SK-N-SH (cell line): ENCODE measurements around the gene OR10G7. TPM values are rescaled to one million over a fixed set of nuclear protein-coding genes. Genes with fewer than 3 reads are reported as not detected.

Source experiments
- CTCF ChIA-PET: fragments of 300-600, 350-600 bp; formaldehyde crosslinking; extraction: SDS; loops from one replicate; lab custom pipeline; 2021; lab: Yijun Ruan, JAX
- POLR2A ChIA-PET: fragments of 350-600 bp; sonication (Branson Sonifier 250); formaldehyde crosslinking; extraction: SDS; loops from one replicate; lab custom pipeline; 2020; ENCODE audit warnings: antibody characterized with exemption, inconsistent platforms; lab: Yijun Ruan, JAX
- DNase-seq: peaks from one replicate; pipeline ENCODE4 v3.0.0; 2012
- H2AFZ ChIP-seq: fragments of 200-600 bp; sonication (generic); 2 replicates; pipeline ENCODE4 v1.8.1; 2016; ENCODE audit warnings: antibody characterized with exemption, mild to moderate bottlenecking, low read depth
- H3F3A ChIP-seq: fragments of 200-600 bp; sonication (generic); replicated peaks from 2 replicates; pipeline ENCODE3; 2016; ENCODE audit warnings: antibody characterized with exemption, mild to moderate bottlenecking; ENCODE audit not compliant: insufficient read depth
- H3K27ac ChIP-seq, 2 experiments: fragments of 200-500 bp in 1 of 2; fragments of 200-600 bp in 1 of 2; sonication (Bioruptor generic) in 1 of 2; sonication (generic), shearing (Covaris generic) in 1 of 2; 2 replicates each; pipeline versions ENCODE4 v1.5.1 to v1.6.1; 2014 to 2016; ENCODE audit warnings: low read depth in 2 of 2, inconsistent platforms in 1 of 2, low read length in 1 of 2, mild to moderate bottlenecking in 1 of 2, mixed read lengths in 1 of 2
- H3K27me3 ChIP-seq: fragments of 200-600 bp; sonication (generic), shearing (Covaris generic); 2 replicates; pipeline ENCODE4 v1.6.1; 2016; ENCODE audit warnings: mixed run types; ENCODE audit not compliant: insufficient read depth
- H3K36me3 ChIP-seq, 2 experiments: fragments of 200-500 bp in 1 of 2; fragments of 200-600 bp in 1 of 2; sonication (Bioruptor generic) in 1 of 2; sonication (generic) in 1 of 2; replicated peaks in 1 of 2; 2 replicates each; pipeline versions ENCODE3 to v1.5.1; 2014 to 2016; ENCODE audit warnings: low read length in 1 of 2, mild to moderate bottlenecking in 1 of 2; ENCODE audit not compliant: insufficient read depth in 2 of 2, control insufficient read depth in 1 of 2
- H3K4me1 ChIP-seq, 2 experiments: fragments of 200-500 bp in 1 of 2; fragments of 200-600 bp in 1 of 2; sonication (Bioruptor generic) in 1 of 2; sonication (generic), shearing (Covaris generic) in 1 of 2; 2 replicates each; pipeline versions ENCODE4 v1.5.1 to v1.6.1; 2014 to 2016; ENCODE audit warnings: low read depth in 1 of 2, low read length in 1 of 2, mixed run types in 1 of 2; ENCODE audit not compliant: insufficient read depth in 2 of 2, control insufficient read depth in 1 of 2
- H3K4me2 ChIP-seq: fragments of 200-600 bp; sonication (generic), shearing (Covaris generic); 2 replicates; pipeline ENCODE4 v1.6.1; 2017; ENCODE audit warnings: mixed run types
- H3K4me3 ChIP-seq, 2 experiments: fragments of 200-500 bp in 1 of 2; fragments of 200-600 bp in 1 of 2; sonication (Bioruptor generic) in 1 of 2; sonication (generic), shearing (Covaris generic) in 1 of 2; 2 replicates each; pipeline versions ENCODE4 v1.5.1 to v1.8.1; 2014 to 2016; ENCODE audit warnings: low read depth in 2 of 2, inconsistent platforms in 1 of 2, low read length in 1 of 2, mild to moderate bottlenecking in 1 of 2, mixed read lengths in 1 of 2, moderate library complexity in 1 of 2
- H3K79me2 ChIP-seq: fragments of 200-600 bp; sonication (generic); 2 replicates; pipeline ENCODE4 v1.8.1; 2017; ENCODE audit warnings: mild to moderate bottlenecking; ENCODE audit not compliant: insufficient read depth
- H3K9ac ChIP-seq: fragments of 200-600 bp; sonication (generic); 2 replicates; pipeline ENCODE4 v1.6.1; 2017; ENCODE audit warnings: mixed run types
- H3K9me2 ChIP-seq: fragments of 200-600 bp; sonication (generic); 2 replicates; pipeline ENCODE4 v1.6.1; 2017; ENCODE audit warnings: mixed run types
- H3K9me3 ChIP-seq: fragments of 200-600 bp; sonication (generic); 2 replicates; pipeline ENCODE4 v1.6.1; 2017; ENCODE audit warnings: mixed run types, mild to moderate bottlenecking, moderate library complexity
- H4K20me1 ChIP-seq: fragments of 200-600 bp; sonication (generic); 2 replicates; pipeline ENCODE4 v1.6.1; 2017; ENCODE audit warnings: mild to moderate bottlenecking, mixed run types; ENCODE audit not compliant: insufficient read depth
- CHD2 ChIP-seq: fragments of 150-350 bp; IDR thresholded peaks from 2 replicates; pipeline ENCODE4 v1.6.1; 2018; ENCODE audit warnings: low read length; ENCODE audit not compliant: partially characterized antibody
- CTCF ChIP-seq: fragments of 200-600 bp; sonication (generic); IDR thresholded peaks from 2 replicates; pipeline ENCODE4 v1.6.1; 2017; ENCODE audit warnings: antibody characterized with exemption, mild to moderate bottlenecking, moderate library complexity
- ELF1 ChIP-seq: IDR thresholded peaks from 2 replicates; pipeline ENCODE4 v1.4.0; 2012
- EP300 ChIP-seq, 2 experiments: IDR thresholded peaks; 2 replicates each; pipeline versions ENCODE4 v1.4.0 to v1.6.1; 2012; ENCODE audit warnings: borderline replicate concordance in 1 of 2, low read depth in 1 of 2, low read length in 1 of 2
- FOXJ3 ChIP-seq: sonication (generic); formaldehyde crosslinking; IDR thresholded peaks from 2 replicates; pipeline ENCODE4 v1.5.1; 2020; ENCODE audit warnings: mild to moderate bottlenecking, missing genetic modification reagents
- FOXM1 ChIP-seq: IDR thresholded peaks from 2 replicates; pipeline ENCODE4 v1.4.0; 2012; ENCODE audit warnings: low read depth, mild to moderate bottlenecking
- GABPA ChIP-seq: IDR thresholded peaks from 2 replicates; pipeline ENCODE4 v1.4.0; 2012; ENCODE audit warnings: low read depth, mild to moderate bottlenecking
- GATA2 ChIP-seq: sonication (generic); formaldehyde crosslinking; IDR thresholded peaks from 2 replicates; pipeline ENCODE4 v1.5.0; 2020; ENCODE audit warnings: mild to moderate bottlenecking, missing genetic modification reagents
- JUND ChIP-seq: IDR thresholded peaks from 2 replicates; pipeline ENCODE4 v1.4.0; 2012
- MEF2A ChIP-seq: IDR thresholded peaks from 2 replicates; pipeline ENCODE4 v1.4.0; 2012; ENCODE audit warnings: low read depth, borderline replicate concordance
- MXI1 ChIP-seq: IDR thresholded peaks from 2 replicates; pipeline ENCODE4 v1.6.1; 2012; ENCODE audit warnings: mild to moderate bottlenecking, low read depth, low read length, improper control_type of control experiment
- PBX3 ChIP-seq: IDR thresholded peaks from 2 replicates; pipeline ENCODE4; 2012
- POLR2AphosphoS5 ChIP-seq: IDR thresholded peaks from 2 replicates; pipeline ENCODE4 v1.6.1; 2012; ENCODE audit warnings: low read depth, low read length
- RAD21 ChIP-seq: IDR thresholded peaks from 2 replicates; pipeline ENCODE4 v1.6.1; 2012; ENCODE audit warnings: mild to moderate bottlenecking, low read length
- RCOR1 ChIP-seq: fragments of 150-350 bp; IDR thresholded peaks from 2 replicates; pipeline ENCODE4 v1.6.1; 2017; ENCODE audit warnings: antibody characterized with exemption, low read length
- REST ChIP-seq: IDR thresholded peaks from 2 replicates; pipeline ENCODE4 v1.6.1; 2012; ENCODE audit warnings: mild to moderate bottlenecking, low read depth, low read length, moderate library complexity
- RFX5 ChIP-seq: IDR thresholded peaks from 2 replicates; pipeline ENCODE4 v1.6.1; 2012; ENCODE audit warnings: mild to moderate bottlenecking, improper control_type of control experiment, low read length
- TAF1 ChIP-seq: IDR thresholded peaks from 2 replicates; pipeline ENCODE4 v1.6.1; 2012; ENCODE audit warnings: low read depth, mild to moderate bottlenecking, low read length, moderate library complexity, borderline replicate concordance
- TEAD4 ChIP-seq: IDR thresholded peaks from 2 replicates; pipeline ENCODE4 v1.4.0; 2012; ENCODE audit warnings: mild to moderate bottlenecking, borderline replicate concordance; ENCODE audit not compliant: insufficient read depth
- USF1 ChIP-seq: IDR thresholded peaks from 2 replicates; pipeline ENCODE4 v1.4.0; 2012; ENCODE audit warnings: low read depth, borderline replicate concordance
- YY1 ChIP-seq: IDR thresholded peaks from 2 replicates; pipeline ENCODE4 v1.4.0; 2012; ENCODE audit warnings: low read depth, mild to moderate bottlenecking
- WGBS: methylation state at CpG from one replicate; pipeline ENCODE4 v1.1.6; 2017; ENCODE audit warnings: low lambda C conversion rate; 5-methylcytosine and 5-hydroxymethylcytosine counted together
- polyA plus RNA-seq, 3 experiments: library from polyadenylated mRNA; depleted of rRNA; stranded (reverse); fragments of >200 nt; gene quantifications; 2 replicates each; pipeline ENCODE4 v1.2.3, GENCODE V29; 2012

Gene OR10G7
- polyA plus RNA-seq, 1 of the 3 experiments (the other 2 are of a cell fraction): not detected

GRCh38 chr11:124075841-124076651 lies 34.9 kb upstream of the OR10G7 start:
- Histone ChIP-seq H4K20me1 (no peaks in the 10 kb centered on the region), H3K9me3 (no peaks in the 10 kb centered on the region), H3K4me3 (peak overlapping the region; percentile 47 to 60), H3K9me2 (no peaks in the 10 kb centered on the region), H3F3A (no peaks in the 10 kb centered on the region), H3K9ac (no peak overlapping the region), H3K4me1 (peaks cover 0 to 5% of the 10 kb centered on the region in 2 experiments; a peak in 2 of 4 replicates), H3K4me2 (peak overlapping the region; percentile 75), H3K27ac (no peak overlapping the region), H3K27me3 (peaks cover 19% of the 10 kb centered on the region; the same call in 1 of the 2 replicates), H3K36me3 (no peaks in the 10 kb centered on the region), H3K79me2 (no peaks in the 10 kb centered on the region), H2AFZ (peak overlapping the region; percentile 67; the same call in 1 of the 2 replicates)
- CTCF ChIA-PET: interaction anchor here (0.9 to 9.5 kb wide), 4 partner anchors 9 to 117 kb away, joined by 3 to 247 read pairs (median 4); no protein-coding TSS in a partner anchor
- DNase-seq: peak; percentile 75
- no peak for TF ChIP-seq YY1
- no peak for TF ChIP-seq GATA2 (CRISPR knock-in tag)
- no peak for TF ChIP-seq USF1
- TF ChIP-seq REST: no peak
- TF ChIP-seq RAD21: no peak
- no peak for TF ChIP-seq TEAD4
- no peak for TF ChIP-seq ELF1
- no peak for TF ChIP-seq MXI1
- no peak for TF ChIP-seq TAF1
- 7% methylated on average over 24 of the region's 36 CpGs for WGBS
- POLR2A ChIA-PET: no interaction called here

GRCh38 chr11:124075492-124075840 lies 34.3 kb upstream of the OR10G7 start:
- no peak for DNase-seq
- peaks cover 0 to 5% of the 10 kb centered on the region in 2 experiments; a peak in 2 of 4 replicates for H3K4me1 ChIP-seq
- H2AFZ ChIP-seq: no peak overlapping the region
- H3K4me2 ChIP-seq: no peak overlapping the region
- H3K9me3 ChIP-seq: no peaks in the 10 kb centered on the region
- H3K4me3 ChIP-seq: no peak overlapping the region; a peak in 1 of 4 replicates
- no peaks in the 10 kb centered on the region for H4K20me1 ChIP-seq
- 79% methylated on average over 2 of the region's 6 CpGs for WGBS
- ChIA-PET POLR2A (no interaction called here), CTCF (interaction anchor here (1.1 to 9.5 kb wide), 3 partner anchors 9 to 117 kb away, joined by 4 to 247 read pairs (median 5); no protein-coding TSS in a partner anchor)
- no peaks in the 10 kb centered on the region for H3F3A ChIP-seq
- no peak overlapping the region for H3K9ac ChIP-seq
- no peaks in the 10 kb centered on the region for H3K79me2 ChIP-seq
- H3K9me2 ChIP-seq: no peaks in the 10 kb centered on the region
- H3K27ac ChIP-seq: no peak overlapping the region
- H3K27me3 ChIP-seq: peaks cover 19% of the 10 kb centered on the region; the same call in 1 of the 2 replicates
- H3K36me3 ChIP-seq: no peaks in the 10 kb centered on the region
- TF ChIP-seq RFX5: no peak
- TF ChIP-seq JUND: no peak
- TF ChIP-seq TAF1: no peak
- no peak for TF ChIP-seq FOXJ3 (CRISPR knock-in tag)
- no peak for TF ChIP-seq GABPA
- TF ChIP-seq CTCF: no peak
- no peak for TF ChIP-seq MEF2A
- no peak for TF ChIP-seq RCOR1
- TF ChIP-seq EP300 (IDR thresholded peaks at IDR 0.05; ENCODE audit: borderline replicate concordance in 1 of 2, low read depth in 1 of 2, low read length in 1 of 2): no peak
- no peak for TF ChIP-seq PBX3
- TF ChIP-seq RAD21: no peak
- no peak for TF ChIP-seq FOXM1
- no peak for TF ChIP-seq YY1
- no peak for TF ChIP-seq POLR2AphosphoS5
- no peak for TF ChIP-seq CHD2
